ENCODE measurements around the gene FOXB2. TPM values are rescaled to one million over a fixed set of nuclear protein-coding genes. Genes with fewer than 3 reads are reported as not detected.

FOXB2 gene
- total RNA-seq, 2 donors from 2014 or later: not detected

DNA sequence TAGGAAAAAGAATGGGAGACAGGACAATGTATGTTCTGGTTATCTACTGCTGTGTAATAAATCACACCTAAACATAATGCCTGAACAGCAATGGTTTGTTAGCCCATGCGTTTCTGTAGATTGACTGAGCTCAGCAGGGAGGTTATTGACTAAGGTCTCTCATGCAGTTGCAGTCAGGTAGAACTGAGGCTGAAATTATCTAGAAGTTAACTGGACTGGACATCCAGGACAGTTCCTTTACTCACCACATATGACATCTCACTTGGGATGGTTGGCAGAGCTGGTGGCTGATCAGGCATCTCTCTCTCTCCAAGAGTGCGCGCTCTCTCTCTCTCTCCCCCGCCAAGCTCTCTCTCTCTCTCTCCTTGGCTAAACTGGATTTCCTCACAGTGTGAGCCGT, 8.9 kb upstream of the FOXB2 start:
- H3K4me1 Mint-ChIP-seq (ENCODE audit: low read depth): peaks cover 13% of the 10 kb centered on the region
- H3K36me3 Mint-ChIP-seq (ENCODE audit: insufficient read depth in 2 of 2): no peaks in the 10 kb centered on the region
- H3K27me3 Mint-ChIP-seq (ENCODE audit: low read depth): peaks cover 59% of the 10 kb centered on the region
- H3K4me3 Mint-ChIP-seq: no peak overlapping the region
- ATAC-seq (replicated peaks in 1 of 2): no peak
- no peak overlapping the region for H3K27ac Mint-ChIP-seq
- DNase-seq: no peak
- no peaks in the 10 kb centered on the region for H3K9me3 Mint-ChIP-seq

GRCh38 chr9:77011973-77012821, 7.3 kb upstream of the FOXB2 start:
- peaks cover 15% of the 10 kb centered on the region for H3K4me1 Mint-ChIP-seq (ENCODE audit: low read depth)
- peak overlapping the region; percentile 53 to 77 for H3K4me3 Mint-ChIP-seq
- no peak overlapping the region for H3K27ac Mint-ChIP-seq
- peak; percentile 76 to 82 for DNase-seq
- H3K9me3 Mint-ChIP-seq: no peaks in the 10 kb centered on the region
- no peaks in the 10 kb centered on the region for H3K36me3 Mint-ChIP-seq (ENCODE audit: insufficient read depth in 2 of 2)
- ATAC-seq (replicated peaks in 1 of 2): peak; percentile 73 to 82
- H3K27me3 Mint-ChIP-seq (ENCODE audit: low read depth): peaks cover 73% of the 10 kb centered on the region

DNA sequence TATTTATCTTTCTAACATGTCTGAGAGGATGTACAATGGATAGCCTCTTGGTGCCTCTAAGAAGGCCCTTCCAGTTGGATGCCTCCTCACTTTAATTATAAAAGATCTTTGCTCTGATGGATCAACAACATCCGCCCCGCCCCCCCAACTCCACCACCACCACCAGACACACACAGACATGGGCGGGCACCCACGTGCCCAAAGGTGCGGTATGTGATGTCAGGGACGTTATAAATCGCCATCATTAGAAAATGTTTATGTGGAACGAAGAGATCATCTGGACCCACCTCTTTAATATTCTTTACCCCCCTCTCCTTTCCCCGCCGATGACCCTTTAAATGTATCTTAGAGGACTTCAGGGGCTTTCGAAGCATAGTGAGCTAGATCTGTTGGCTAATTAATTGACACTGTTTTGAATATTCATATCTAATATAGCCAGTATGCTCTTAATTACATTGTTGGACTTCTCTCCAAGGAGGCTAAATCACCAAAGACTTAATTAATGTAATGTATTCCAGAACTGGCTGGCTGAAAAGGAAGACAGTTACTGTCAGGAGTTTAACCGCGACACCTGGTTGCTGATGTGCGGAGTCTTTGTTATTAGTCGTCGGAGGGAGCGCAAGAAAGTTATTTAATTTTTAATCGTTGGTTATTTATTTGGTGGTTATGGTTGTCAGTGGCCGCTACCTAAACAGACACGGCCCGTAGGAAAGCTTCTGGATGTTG, 6.1 kb upstream of the FOXB2 start:
- peaks cover 78% of the 10 kb centered on the region for H3K27me3 Mint-ChIP-seq (ENCODE audit: low read depth)
- H3K36me3 Mint-ChIP-seq (ENCODE audit: insufficient read depth in 2 of 2): no peaks in the 10 kb centered on the region
- ATAC-seq (replicated peaks in 1 of 2) (no peak), DNase-seq (no peak)
- H3K9me3 Mint-ChIP-seq: no peaks in the 10 kb centered on the region
- no peak overlapping the region for H3K4me3 Mint-ChIP-seq
- no peak overlapping the region for H3K27ac Mint-ChIP-seq
- H3K4me1 Mint-ChIP-seq (ENCODE audit: low read depth): peaks cover 27% of the 10 kb centered on the region

DNA sequence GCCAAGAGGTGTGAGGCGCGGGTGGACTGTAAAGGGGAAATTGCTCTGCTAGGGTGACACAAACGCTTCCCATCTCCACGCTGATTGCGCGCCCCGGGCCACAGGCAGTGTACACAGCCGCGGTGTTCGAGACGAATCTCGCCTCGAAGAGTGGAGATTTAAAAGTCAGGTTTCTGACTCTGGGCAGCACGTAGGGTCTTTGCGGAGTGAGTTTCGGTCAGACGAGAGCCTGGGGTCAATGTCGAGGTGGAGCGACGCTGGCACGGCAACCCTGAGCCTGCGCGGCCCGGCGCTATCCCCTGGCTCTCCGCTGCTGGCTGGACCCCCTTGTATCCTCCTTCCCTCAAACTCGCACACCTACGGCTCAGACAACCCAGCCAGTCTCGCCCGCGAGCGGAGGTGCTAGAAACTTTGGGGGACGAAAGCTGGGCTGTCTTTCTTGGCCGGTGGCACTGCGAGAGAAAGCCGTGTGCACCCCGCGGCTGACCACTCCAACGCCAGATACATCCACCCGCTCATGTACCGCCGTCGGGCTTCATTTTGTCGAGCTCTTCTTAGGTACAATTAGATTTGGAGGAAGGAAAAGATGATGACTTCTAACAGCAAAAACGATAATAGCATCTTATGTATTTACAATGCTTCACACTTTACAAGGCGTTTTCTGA, 5.4 kb upstream of the FOXB2 start:
- ATAC-seq (replicated peaks in 1 of 2): no peak
- H3K4me3 Mint-ChIP-seq: peak overlapping the region in 1 of 2 donors; percentile 28
- H3K4me1 Mint-ChIP-seq (ENCODE audit: low read depth): peaks cover 31% of the 10 kb centered on the region
- peak overlapping the region; percentile 4 for H3K27ac Mint-ChIP-seq
- no peaks in the 10 kb centered on the region for H3K36me3 Mint-ChIP-seq (ENCODE audit: insufficient read depth in 2 of 2)
- no peak for DNase-seq
- H3K27me3 Mint-ChIP-seq (ENCODE audit: low read depth): peaks cover 77% of the 10 kb centered on the region
- no peaks in the 10 kb centered on the region for H3K9me3 Mint-ChIP-seq

- Mint-ChIP-seq H3K4me3 (peak overlapping the region in 1 of 2 donors; percentile 28), H3K9me3 (no peaks in the 10 kb centered on the region)
- no peak for ATAC-seq (replicated peaks in 1 of 2)
Measured at GRCh38 chr9:77014597-77015263, 4.7 kb upstream of the FOXB2 start.

GRCh38 chr9:77015327-77016048, 4.0 kb upstream of the FOXB2 start:
- ATAC-seq (replicated peaks in 1 of 2) (no peak), DNase-seq (no peak)
- H3K4me3 Mint-ChIP-seq: peak overlapping the region; percentile 25 to 29
- H3K36me3 Mint-ChIP-seq (ENCODE audit: insufficient read depth in 2 of 2): no peaks in the 10 kb centered on the region
- peaks cover 81% of the 10 kb centered on the region for H3K27me3 Mint-ChIP-seq (ENCODE audit: low read depth)
- peaks cover 35% of the 10 kb centered on the region for H3K4me1 Mint-ChIP-seq (ENCODE audit: low read depth)
- no peaks in the 10 kb centered on the region for H3K9me3 Mint-ChIP-seq
- H3K27ac Mint-ChIP-seq: peak overlapping the region; percentile 79

More at GRCh38 chr9:77014597-77015263, 4.7 kb upstream of the FOXB2 start:
- DNase-seq: no peak
- H3K27me3 Mint-ChIP-seq (ENCODE audit: low read depth): peaks cover 84% of the 10 kb centered on the region
- H3K4me1 Mint-ChIP-seq (ENCODE audit: low read depth): peaks cover 35% of the 10 kb centered on the region
- H3K27ac Mint-ChIP-seq: peak overlapping the region; percentile 22
- no peaks in the 10 kb centered on the region for H3K36me3 Mint-ChIP-seq (ENCODE audit: insufficient read depth in 2 of 2)

DNA sequence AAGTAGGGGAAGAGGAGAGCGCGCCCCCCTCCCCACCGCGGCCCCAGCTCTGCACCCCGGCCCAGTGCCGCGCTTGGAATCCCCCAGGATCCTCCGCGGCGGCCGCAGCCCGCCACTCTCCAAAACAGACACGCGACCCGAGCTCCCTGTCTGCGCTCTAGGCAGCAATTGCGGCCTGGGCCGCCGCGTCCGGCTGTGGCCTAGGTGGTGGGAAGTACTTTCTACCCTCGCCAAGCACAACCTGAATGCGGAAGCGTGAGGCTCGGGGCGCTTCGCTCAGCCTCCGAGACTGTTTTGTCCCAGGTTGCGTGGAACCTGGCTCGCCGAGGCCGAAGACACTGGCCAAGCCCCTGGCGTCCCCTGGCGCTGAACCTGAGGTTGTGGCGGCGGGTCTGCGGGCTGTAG, 3.3 kb upstream of the FOXB2 start:
- peak overlapping the region in 1 of 2 donors; percentile 29 for H3K4me3 Mint-ChIP-seq
- H3K4me1 Mint-ChIP-seq (ENCODE audit: low read depth): peaks cover 35% of the 10 kb centered on the region
- no peaks in the 10 kb centered on the region for H3K9me3 Mint-ChIP-seq
- no peak overlapping the region for H3K27ac Mint-ChIP-seq
- DNase-seq: no peak
- no peak for ATAC-seq (replicated peaks in 1 of 2)
- peaks cover 83% of the 10 kb centered on the region for H3K27me3 Mint-ChIP-seq (ENCODE audit: low read depth)
- no peaks in the 10 kb centered on the region for H3K36me3 Mint-ChIP-seq (ENCODE audit: insufficient read depth in 2 of 2)

DNA sequence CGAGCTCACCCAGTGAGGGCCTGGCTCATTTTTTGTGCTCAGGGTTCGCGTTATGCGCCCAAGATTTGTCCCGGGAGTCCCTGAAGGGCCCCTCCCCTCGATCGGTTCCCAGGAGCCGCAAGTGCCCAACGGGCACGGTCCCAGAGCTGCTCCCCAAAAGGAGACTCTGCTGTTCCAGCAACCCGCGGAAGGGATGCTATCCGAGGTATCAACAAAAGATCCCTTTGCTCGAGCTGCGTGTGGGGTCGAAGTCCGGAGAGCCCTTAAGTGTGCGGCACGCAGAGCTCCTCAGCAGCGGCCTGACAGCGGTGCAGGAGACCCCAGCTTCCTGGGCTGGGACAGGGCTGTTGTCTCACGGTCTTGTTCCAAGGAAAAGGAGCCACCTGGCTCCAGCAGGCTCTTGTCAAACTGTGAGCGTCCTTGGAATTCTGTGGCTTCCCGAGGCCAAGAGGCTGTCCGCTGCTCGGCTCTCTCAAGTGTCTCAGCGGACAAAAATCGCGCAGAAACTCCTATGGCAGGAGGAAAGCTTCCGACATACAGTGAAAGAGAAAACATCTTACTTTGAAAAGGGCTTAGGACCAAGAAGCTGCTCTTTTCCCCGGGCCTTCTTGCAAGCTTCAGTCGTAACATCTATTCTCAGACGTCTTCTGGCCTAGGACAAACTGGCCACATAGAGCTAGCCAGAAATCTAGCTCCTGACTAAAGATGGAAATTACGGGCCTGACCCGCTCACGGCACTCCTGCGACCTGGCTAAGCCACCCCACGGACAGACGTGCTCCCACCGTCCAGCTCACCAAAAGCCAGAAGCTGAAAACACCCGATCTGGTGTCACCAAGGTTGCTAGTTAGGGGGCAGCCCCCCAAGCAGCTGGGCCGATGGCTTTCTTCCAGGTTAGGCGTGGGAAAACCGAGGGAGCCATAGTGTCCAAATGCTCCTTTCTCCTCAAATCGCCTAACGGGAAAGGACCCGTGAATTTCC, 2.6 kb upstream of the FOXB2 start:
- Mint-ChIP-seq H3K27me3 (ENCODE audit: low read depth) (peaks cover 88% of the 10 kb centered on the region), H3K27ac (no peak overlapping the region), H3K4me1 (ENCODE audit: low read depth) (peaks cover 34% of the 10 kb centered on the region), H3K9me3 (no peaks in the 10 kb centered on the region), H3K36me3 (ENCODE audit: insufficient read depth in 2 of 2) (no peaks in the 10 kb centered on the region), H3K4me3 (no peak overlapping the region)
- no peak for ATAC-seq (replicated peaks in 1 of 2)
- DNase-seq: no peak

GRCh38 chr9:77017505-77017894, 2.0 kb upstream of the FOXB2 start:
- Mint-ChIP-seq H3K4me3 (no peak overlapping the region), H3K36me3 (ENCODE audit: insufficient read depth in 2 of 2) (no peaks in the 10 kb centered on the region), H3K27ac (no peak overlapping the region), H3K4me1 (ENCODE audit: low read depth) (peaks cover 34% of the 10 kb centered on the region), H3K9me3 (no peaks in the 10 kb centered on the region), H3K27me3 (ENCODE audit: low read depth) (peaks cover 88% of the 10 kb centered on the region)
- DNase-seq (no peak), ATAC-seq (replicated peaks in 1 of 2) (no peak)

DNA sequence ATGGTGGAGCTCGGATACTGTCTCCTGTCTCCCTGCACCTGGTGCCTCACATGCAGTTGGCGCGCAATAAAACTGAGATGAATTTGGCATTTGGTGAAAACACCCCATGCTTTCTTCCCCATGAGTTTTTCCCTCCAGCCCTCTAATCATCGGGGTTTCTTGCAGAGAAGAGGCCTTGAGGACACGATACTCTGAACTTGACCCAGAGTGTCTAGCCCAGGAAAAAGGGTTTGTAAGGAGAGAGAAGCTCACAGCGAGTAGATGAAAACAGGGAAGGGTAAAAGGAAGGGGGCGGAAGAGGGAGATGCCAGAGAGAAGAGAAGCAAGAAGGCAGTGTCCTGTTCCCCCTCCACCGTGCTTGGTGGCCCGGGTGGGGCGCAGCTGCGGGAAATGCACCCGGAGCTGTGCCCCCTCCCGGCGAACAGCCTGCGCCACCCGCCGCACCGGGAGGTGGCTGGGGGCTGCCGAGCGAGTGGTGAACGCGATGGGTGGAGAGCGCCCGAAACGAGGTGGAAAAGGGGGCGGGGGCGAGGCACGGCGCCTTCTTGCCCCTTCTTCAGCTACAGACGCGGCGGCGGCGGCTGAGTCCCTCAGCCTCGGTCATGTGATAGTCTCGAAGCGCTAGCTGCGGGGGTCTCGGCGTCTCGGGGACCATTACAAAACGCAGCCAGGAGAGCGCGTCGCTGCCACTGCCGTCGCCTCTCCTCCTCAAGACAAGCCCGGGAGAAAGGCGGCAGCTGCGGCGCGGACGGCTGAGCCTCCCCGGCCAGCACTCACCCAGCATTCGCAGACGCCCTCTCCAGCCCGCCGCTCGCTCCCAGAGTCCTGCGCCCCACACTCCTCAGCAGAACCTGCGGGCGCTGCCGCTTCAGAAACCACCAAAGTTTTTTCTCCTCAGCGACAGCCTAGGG, 1.1 kb upstream of the FOXB2 start:
- H3K4me3 Mint-ChIP-seq: peak overlapping the region; percentile 60 to 72

DNA sequence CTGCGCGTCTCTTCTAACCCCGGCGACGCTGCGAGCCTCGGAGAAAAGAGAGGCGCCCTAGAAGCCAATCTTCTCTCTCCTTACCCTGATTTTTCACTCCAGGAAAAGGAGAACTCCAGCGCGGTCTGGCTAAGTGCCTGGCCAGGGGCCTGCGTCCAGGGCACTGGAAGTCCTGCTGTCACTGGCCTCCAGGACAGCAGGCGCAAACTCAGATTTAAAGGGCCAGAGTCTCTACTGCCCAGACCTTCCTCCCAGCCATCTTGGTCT, 553 bp upstream of the FOXB2 start:
- ATAC-seq (replicated peaks in 1 of 2) (no peak), DNase-seq (no peak)
- Mint-ChIP-seq H3K27me3 (ENCODE audit: low read depth) (peaks cover 86% of the 10 kb centered on the region), H3K27ac (no peak overlapping the region), H3K4me1 (ENCODE audit: low read depth) (peaks cover 39% of the 10 kb centered on the region), H3K9me3 (no peaks in the 10 kb centered on the region), H3K36me3 (ENCODE audit: insufficient read depth in 2 of 2) (peaks cover 0 to 1% of the 10 kb centered on the region in 2 donors), H3K4me3 (peak overlapping the region; percentile 60 to 72)

More for the DNA sequence above, 1.1 kb upstream of the FOXB2 start:
- Mint-ChIP-seq H3K4me1 (ENCODE audit: low read depth) (peaks cover 39% of the 10 kb centered on the region), H3K9me3 (no peaks in the 10 kb centered on the region), H3K27ac (peak overlapping the region; percentile 18), H3K36me3 (ENCODE audit: insufficient read depth in 2 of 2) (peaks cover 0 to 1% of the 10 kb centered on the region in 2 donors), H3K27me3 (ENCODE audit: low read depth) (peaks cover 86% of the 10 kb centered on the region)
- ATAC-seq (replicated peaks in 1 of 2) (peak in 1 of 2 donors; percentile 23), DNase-seq (no peak)
